ENCODE measurements around the gene TBC1D22A.

GRCh38 chr22:47038206-47038835 lies 275.9 kb downstream of the TBC1D22A start:
- TF ChIP-seq EZH2 (IDR thresholded peaks at IDR 0.05; ENCODE audit: low read depth, unreplicated experiment), result no peak
- TF ChIP-seq CTCF (conservative IDR thresholded peaks at IDR 0.05; ENCODE audit: low read depth in 2 of 2), result no peak
- no peak for TF ChIP-seq POLR2AphosphoS5 (IDR thresholded peaks at IDR 0.05; ENCODE audit: low read depth)
- TF ChIP-seq STAT1 (IDR thresholded peaks at IDR 0.05; ENCODE audit: unreplicated experiment), result no peak
